ENCODE measurements around the gene TFCP2. TPM values are rescaled to one million over a fixed set of nuclear protein-coding genes. Genes with fewer than 3 reads are reported as not detected.

Gene TFCP2
- total and polyA plus RNA-seq, 2 of the 13 experiments (the other 11 are each of a cell fraction or from before 2014, with no cell fraction given), result 7.6 to 10.0 TPM

DNA sequence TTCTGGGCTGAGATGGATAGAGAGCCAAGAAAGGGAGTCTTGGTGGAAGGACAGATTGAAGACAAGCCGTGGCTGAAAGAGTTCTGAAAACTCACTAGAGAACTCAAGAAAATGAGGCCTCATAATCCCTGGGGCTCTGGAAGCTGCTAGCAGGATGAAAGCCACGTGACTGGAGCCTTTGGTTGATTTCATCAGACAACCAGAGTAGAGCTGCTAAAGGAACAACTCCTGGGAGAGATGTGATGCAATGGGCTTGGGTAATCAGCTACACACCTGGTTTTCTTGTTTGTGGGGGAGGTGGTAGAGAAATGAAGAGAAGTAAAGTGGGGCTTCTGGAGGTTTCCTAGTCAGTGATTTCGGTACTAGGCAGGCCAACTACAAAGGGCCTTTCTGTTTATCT lies 102.9 kb downstream of the TFCP2 start (continued):
- TF ChIP-seq, protein P1, sequence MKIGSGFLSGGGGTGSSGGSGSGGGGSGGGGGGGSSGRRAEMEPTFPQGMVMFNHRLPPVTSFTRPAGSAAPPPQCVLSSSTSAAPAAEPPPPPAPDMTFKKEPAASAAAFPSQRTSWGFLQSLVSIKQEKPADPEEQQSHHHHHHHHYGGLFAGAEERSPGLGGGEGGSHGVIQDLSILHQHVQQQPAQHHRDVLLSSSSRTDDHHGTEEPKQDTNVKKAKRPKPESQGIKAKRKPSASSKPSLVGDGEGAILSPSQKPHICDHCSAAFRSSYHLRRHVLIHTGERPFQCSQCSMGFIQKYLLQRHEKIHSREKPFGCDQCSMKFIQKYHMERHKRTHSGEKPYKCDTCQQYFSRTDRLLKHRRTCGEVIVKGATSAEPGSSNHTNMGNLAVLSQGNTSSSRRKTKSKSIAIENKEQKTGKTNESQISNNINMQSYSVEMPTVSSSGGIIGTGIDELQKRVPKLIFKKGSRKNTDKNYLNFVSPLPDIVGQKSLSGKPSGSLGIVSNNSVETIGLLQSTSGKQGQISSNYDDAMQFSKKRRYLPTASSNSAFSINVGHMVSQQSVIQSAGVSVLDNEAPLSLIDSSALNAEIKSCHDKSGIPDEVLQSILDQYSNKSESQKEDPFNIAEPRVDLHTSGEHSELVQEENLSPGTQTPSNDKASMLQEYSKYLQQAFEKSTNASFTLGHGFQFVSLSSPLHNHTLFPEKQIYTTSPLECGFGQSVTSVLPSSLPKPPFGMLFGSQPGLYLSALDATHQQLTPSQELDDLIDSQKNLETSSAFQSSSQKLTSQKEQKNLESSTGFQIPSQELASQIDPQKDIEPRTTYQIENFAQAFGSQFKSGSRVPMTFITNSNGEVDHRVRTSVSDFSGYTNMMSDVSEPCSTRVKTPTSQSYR (CRISPR knock-in tag; IDR thresholded peaks at IDR 0.05; ENCODE audit: borderline replicate concordance), result peak; percentile 75
- 0 out of 2 replicates have a peak, but pooled peaks have one; percentile 33 for TF ChIP-seq CBX5 (CRISPR knock-in tag; IDR thresholded peaks at IDR 0.05; ENCODE audit: borderline replicate concordance)
- TF ChIP-seq ZNF335 (CRISPR knock-in tag; IDR thresholded peaks at IDR 0.05), result no peak
- TF ChIP-seq THAP11 (CRISPR knock-in tag; IDR thresholded peaks at IDR 0.05), result peak; percentile 53; the same call in 1 of the 2 replicates
- TF ChIP-seq ZFYVE20 (CRISPR knock-in tag; IDR thresholded peaks at IDR 0.05; ENCODE audit: borderline replicate concordance, low read depth), result no peak
- TF ChIP-seq RAD51 (IDR thresholded peaks at IDR 0.05; ENCODE audit: borderline replicate concordance), result peak; percentile 19; the same call in 1 of the 2 replicates
- TF ChIP-seq ZNF484 (CRISPR knock-in tag; IDR thresholded peaks at IDR 0.05; ENCODE audit: borderline replicate concordance, low read depth), result no peak
- 0 out of 2 replicates have a peak, but pooled peaks have one; percentile 26 for TF ChIP-seq FOSL2 (CRISPR knock-in tag; IDR thresholded peaks at IDR 0.05)
- TF ChIP-seq, protein P2, sequence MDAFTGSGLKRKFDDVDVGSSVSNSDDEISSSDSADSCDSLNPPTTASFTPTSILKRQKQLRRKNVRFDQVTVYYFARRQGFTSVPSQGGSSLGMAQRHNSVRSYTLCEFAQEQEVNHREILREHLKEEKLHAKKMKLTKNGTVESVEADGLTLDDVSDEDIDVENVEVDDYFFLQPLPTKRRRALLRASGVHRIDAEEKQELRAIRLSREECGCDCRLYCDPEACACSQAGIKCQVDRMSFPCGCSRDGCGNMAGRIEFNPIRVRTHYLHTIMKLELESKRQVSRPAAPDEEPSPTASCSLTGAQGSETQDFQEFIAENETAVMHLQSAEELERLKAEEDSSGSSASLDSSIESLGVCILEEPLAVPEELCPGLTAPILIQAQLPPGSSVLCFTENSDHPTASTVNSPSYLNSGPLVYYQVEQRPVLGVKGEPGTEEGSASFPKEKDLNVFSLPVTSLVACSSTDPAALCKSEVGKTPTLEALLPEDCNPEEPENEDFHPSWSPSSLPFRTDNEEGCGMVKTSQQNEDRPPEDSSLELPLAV (CRISPR knock-in tag; conservative IDR thresholded peaks at IDR 0.05; ENCODE audit: low read depth), result no peak
- peak; percentile 88 for TF ChIP-seq CEBPG (CRISPR knock-in tag; IDR thresholded peaks at IDR 0.05)

All from HepG2 (cell line).